AG04449 (cell line): ENCODE results near the gene PCDHGA7.
"Not testable (repeated sequence)": the region's sequence is repeated elsewhere in the genome, so short reads cannot be mapped to it uniquely, and the experiment has no call there.

ENCODE experiments used
- CTCF ChIA-PET: fragments of 350-600 bp; formaldehyde crosslinking; extraction: SDS; loops from one replicate; lab custom pipeline; 2021; ENCODE audit warnings: antibody characterized with exemption; lab: Yijun Ruan, JAX
- POLR2A ChIA-PET: fragments of 400-600, 350-600 bp; formaldehyde crosslinking; extraction: SDS; loops from one replicate; lab custom pipeline; 2020; ENCODE audit warnings: antibody characterized with exemption, inconsistent platforms; lab: Yijun Ruan, JAX
- DNase-seq: peaks from one replicate; pipeline ENCODE4 v3.0.0-alpha.2; 2010; ENCODE audit warnings: low read depth, low spot score
- H3K4me3 ChIP-seq: 2 replicates; pipeline ENCODE4 v1.5.1; 2011; ENCODE audit warnings: low read depth, mild to moderate bottlenecking, control low read depth, low read length
- TF ChIP-seq, protein P1 (sequence below): IDR thresholded peaks from one replicate; pipeline ENCODE4 v1.5.1; 2011; ENCODE audit warnings: mild to moderate bottlenecking, moderate library complexity, low read length, control low read depth, inconsistent platforms; ENCODE audit not compliant: insufficient read depth; ENCODE audit errors: missing control alignments

PCDHGA7 gene

DNA sequence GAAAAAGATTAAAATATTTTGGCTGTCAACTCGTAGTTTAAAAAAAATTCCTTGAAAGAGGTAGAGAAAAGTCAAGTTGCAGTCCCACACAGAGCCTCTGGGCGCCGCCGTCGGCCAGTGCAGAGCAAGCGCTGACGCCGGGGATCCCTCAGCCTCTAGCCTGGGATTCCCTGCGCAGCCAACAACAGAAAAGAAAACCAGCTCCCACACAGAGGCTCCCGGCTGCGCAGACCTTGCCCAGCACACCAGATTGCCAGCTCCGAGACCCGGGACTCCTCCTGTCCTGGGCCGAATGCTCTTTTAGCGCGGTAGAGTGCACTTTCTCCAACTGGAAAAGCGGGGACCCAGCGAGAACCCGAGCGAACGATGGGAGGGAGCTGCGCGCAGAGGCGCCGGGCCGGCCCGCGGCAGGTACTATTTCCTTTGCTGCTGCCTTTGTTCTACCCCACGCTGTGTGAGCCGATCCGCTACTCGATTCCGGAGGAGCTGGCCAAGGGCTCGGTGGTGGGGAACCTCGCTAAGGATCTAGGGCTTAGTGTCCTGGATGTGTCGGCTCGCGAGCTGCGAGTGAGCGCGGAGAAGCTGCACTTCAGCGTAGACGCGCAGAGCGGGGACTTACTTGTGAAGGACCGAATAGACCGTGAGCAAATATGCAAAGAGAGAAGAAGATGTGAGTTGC, 35.1 kb downstream of the PCDHGA7 start, which contains the start of gene PCDHGB7:
PCDHGB7 (plus strand) TSS at position 184 of the 679 bp plus-strand sequence; CDS start at position 367, 183 bp downstream.
- peak within 1 kb of the TSS; percentile 54 for H3K4me3 ChIP-seq
- POLR2A ChIA-PET = interaction anchor here (1.0 kb wide), 2 partner anchors 140 to 146 kb away, joined by 4 read pairs; no protein-coding TSS in a partner anchor
- DNase-seq = not testable (repeated sequence)
- TF ChIP-seq, protein P1, sequence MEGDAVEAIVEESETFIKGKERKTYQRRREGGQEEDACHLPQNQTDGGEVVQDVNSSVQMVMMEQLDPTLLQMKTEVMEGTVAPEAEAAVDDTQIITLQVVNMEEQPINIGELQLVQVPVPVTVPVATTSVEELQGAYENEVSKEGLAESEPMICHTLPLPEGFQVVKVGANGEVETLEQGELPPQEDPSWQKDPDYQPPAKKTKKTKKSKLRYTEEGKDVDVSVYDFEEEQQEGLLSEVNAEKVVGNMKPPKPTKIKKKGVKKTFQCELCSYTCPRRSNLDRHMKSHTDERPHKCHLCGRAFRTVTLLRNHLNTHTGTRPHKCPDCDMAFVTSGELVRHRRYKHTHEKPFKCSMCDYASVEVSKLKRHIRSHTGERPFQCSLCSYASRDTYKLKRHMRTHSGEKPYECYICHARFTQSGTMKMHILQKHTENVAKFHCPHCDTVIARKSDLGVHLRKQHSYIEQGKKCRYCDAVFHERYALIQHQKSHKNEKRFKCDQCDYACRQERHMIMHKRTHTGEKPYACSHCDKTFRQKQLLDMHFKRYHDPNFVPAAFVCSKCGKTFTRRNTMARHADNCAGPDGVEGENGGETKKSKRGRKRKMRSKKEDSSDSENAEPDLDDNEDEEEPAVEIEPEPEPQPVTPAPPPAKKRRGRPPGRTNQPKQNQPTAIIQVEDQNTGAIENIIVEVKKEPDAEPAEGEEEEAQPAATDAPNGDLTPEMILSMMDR = peak; percentile 71
- CTCF ChIA-PET = interaction anchor here (0.6 to 16.4 kb wide), 28 partner anchors 10 to 186 kb away, joined by 3 to 303 read pairs (median 4); partner anchors contain the start of genes PCDHGA1, PCDHGA12, PCDHGA5 and PCDHGA6

DNA sequence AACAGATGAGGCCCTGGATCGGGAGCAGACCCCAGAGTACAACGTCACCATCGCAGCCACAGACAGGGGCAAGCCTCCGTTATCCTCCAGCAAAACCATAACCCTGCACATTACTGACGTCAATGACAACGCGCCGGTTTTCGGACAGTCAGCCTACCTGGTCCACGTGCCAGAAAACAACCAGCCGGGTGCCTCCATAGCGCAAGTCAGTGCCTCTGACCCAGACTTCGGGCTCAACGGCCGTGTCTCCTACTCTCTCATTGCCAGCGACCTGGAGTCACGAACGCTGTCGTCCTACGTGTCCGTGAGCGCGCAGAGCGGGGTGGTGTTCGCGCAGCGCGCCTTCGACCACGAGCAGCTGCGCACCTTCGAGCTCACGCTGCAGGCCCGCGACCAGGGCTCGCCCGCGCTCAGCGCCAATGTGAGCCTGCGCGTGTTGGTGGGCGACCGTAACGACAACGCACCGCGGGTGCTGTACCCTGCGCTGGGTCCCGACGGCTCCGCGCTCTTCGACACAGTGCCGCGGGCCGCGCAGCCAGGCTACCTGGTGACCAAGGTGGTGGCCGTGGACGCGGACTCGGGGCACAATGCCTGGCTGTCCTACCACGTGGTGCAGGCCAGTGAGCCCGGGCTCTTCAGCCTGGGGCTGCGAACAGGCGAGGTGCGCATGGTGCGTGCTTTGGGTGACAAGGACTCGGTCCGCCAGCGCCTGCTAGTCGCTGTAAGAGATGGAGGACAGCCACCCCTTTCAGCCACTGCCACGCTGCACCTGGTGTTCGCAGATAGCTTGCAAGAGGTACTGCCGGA, 36.7 kb downstream of the PCDHGA7 start:
- DNase-seq = no peak
- TF ChIP-seq, protein P1 = no peak
- CTCF ChIA-PET = interaction anchor here (0.9 to 16.4 kb wide), 8 partner anchors 11 to 148 kb away, joined by 3 to 303 read pairs (median 120); partner anchors contain the start of genes PCDHGA12 and PCDHGB3
- POLR2A ChIA-PET = no interaction called here
- H3K4me3 ChIP-seq = no peak overlapping the region

DNA sequence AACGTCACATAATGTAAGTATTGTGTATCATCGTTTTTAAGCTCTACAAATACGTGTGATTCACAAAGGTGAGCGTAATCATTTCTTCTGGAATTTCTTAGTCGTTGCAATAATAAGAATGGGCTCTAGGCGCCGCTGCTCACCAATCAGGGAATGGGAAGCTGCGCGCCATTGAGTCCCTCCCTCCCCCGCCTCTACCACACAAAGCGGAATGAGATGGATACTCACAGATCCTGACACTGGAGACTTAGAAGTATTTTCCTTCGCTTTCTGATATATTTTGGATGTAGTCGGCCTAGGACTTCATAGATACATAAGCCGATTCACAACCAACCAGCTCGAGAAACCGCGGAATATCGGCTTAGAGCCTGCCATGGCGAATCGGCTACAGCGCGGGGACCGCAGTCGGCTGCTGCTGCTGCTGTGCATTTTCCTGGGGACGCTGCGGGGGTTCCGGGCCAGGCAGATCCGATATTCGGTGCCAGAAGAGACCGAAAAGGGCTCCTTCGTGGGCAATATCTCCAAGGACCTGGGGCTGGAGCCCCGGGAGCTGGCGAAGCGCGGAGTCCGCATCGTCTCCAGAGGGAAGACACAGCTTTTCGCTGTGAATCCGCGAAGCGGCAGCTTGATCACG, 38.4 kb downstream of the PCDHGA7 start, which contains the start of gene PCDHGA11:
PCDHGA11 (plus strand) TSS at position 197 of the 634 bp plus-strand sequence; CDS start at position 374, 177 bp downstream.
- no peak for DNase-seq
- TF ChIP-seq, protein P1 = peak; percentile 41
- CTCF ChIA-PET = interaction anchor here (0.9 to 16.4 kb wide), 36 partner anchors 8 to 171 kb away, joined by 3 to 303 read pairs (median 4); partner anchors contain the start of genes PCDHGA10, PCDHGA12, PCDHGA3 and PCDHGB3
- POLR2A ChIA-PET = interaction anchor here (0.7 to 1.8 kb wide), 4 partner anchors 93 to 136 kb away, joined by 3 to 10 read pairs (median 4); no protein-coding TSS in a partner anchor
- H3K4me3 ChIP-seq = peak within 1 kb of the TSS; percentile 57

DNA sequence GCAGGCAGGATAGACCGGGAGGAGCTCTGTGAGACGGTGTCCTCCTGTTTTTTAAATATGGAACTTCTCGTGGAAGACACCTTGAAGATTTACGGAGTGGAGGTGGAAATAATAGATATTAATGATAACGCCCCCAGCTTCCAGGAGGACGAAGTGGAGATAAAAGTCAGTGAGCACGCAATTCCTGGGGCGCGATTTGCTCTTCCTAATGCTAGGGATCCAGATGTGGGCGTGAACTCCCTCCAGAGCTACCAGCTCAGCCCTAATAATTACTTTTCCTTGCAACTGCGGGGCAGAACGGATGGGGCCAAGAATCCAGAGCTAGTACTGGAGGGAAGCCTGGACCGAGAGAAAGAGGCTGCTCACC, 38.9 kb downstream of the PCDHGA7 start:
- TF ChIP-seq, protein P1 = no peak
- ChIA-PET CTCF (interaction anchor here (0.9 to 16.4 kb wide), 30 partner anchors 9 to 150 kb away, joined by 3 to 303 read pairs (median 4); partner anchors contain the start of genes PCDHGA10, PCDHGA12, PCDHGA3 and PCDHGB3), POLR2A (interaction anchor here (0.9 to 1.8 kb wide), 3 partner anchors 102 to 136 kb away, joined by 3 to 10 read pairs (median 4); no protein-coding TSS in a partner anchor)
- no peak for DNase-seq
- H3K4me3 ChIP-seq = peak overlapping the region; percentile 57

DNA sequence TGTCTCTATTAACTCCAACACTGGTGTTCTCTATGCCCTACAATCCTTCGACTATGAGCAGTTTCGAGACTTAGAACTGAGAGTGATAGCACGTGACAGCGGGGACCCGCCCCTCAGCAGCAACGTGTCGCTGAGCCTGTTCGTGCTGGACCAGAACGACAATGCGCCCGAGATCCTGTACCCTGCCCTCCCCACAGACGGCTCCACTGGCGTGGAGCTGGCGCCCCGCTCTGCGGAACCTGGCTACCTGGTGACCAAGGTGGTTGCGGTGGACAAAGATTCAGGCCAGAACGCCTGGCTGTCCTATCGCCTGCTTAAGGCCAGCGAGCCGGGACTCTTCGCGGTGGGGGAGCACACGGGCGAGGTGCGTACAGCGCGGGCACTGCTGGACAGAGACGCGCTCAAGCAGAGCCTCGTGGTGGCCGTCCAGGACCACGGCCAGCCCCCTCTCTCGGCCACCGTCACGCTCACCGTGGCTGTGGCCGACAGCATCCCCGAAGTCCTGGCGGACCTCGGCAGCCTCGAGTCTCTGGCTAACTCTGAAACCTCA, 40.3 kb downstream of the PCDHGA7 start:
- no peak overlapping the region for H3K4me3 ChIP-seq
- ChIA-PET POLR2A (no interaction called here), CTCF (interaction anchor here (0.6 to 16.4 kb wide), 8 partner anchors 10 to 140 kb away, joined by 3 to 303 read pairs (median 28); partner anchors contain the start of genes PCDHGA10 and PCDHGC3)
- DNase-seq = no peak
- TF ChIP-seq, protein P1 = no peak
